OCI-LY3 (cell line): ENCODE measurements around the gene SORCS1.

Experiments used
- EZH2phosphoT487 ChIP-seq: fragments of 200-600 bp; shearing (Covaris generic); IDR thresholded peaks from 2 replicates; pipeline ENCODE4 v1.6.1; 2018; ENCODE audit warnings: antibody characterized with exemption, mixed run types, low read depth
- TF ChIP-seq, protein P1 (sequence below): fragments of 200-600, 300-600 bp; sonication (generic); IDR thresholded peaks from 2 replicates; pipeline ENCODE4 v1.5.1; 2014; ENCODE audit warnings: antibody characterized with exemption, low read length, low read depth

DNA sequence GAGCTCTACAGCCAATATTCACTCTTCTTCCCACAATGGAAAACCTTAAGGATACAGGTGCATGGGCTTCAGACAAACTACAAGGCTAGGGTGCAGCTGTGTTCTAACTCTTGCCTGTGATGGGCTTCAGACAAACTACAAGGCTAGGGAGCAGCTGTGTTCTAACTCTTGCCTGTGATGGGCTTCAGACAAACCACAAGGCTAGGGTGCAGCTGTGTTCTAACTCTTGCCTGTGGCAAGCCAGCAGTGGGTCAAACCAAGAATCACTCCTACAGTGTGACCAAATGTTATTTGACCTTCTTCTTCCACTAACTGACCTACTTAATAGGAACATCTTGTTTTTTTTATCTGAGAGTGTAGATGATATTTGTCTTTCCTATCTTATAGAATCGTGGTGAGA lies 7.4 kb downstream of the SORCS1 start:
- TF ChIP-seq, protein P1, sequence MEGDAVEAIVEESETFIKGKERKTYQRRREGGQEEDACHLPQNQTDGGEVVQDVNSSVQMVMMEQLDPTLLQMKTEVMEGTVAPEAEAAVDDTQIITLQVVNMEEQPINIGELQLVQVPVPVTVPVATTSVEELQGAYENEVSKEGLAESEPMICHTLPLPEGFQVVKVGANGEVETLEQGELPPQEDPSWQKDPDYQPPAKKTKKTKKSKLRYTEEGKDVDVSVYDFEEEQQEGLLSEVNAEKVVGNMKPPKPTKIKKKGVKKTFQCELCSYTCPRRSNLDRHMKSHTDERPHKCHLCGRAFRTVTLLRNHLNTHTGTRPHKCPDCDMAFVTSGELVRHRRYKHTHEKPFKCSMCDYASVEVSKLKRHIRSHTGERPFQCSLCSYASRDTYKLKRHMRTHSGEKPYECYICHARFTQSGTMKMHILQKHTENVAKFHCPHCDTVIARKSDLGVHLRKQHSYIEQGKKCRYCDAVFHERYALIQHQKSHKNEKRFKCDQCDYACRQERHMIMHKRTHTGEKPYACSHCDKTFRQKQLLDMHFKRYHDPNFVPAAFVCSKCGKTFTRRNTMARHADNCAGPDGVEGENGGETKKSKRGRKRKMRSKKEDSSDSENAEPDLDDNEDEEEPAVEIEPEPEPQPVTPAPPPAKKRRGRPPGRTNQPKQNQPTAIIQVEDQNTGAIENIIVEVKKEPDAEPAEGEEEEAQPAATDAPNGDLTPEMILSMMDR, result no peak
- TF ChIP-seq EZH2phosphoT487, result no peak
